ENCODE data around the gene AHSG.

The AHSG gene

GRCh38 chr3:186618318-186618938, 5.6 kb downstream of the AHSG start:
- no peak for DNase-seq (ENCODE audit: low spot score)

GRCh38 chr3:186619787-186620212, 6.9 kb downstream of the AHSG start:
- DNase-seq (ENCODE audit: low spot score): no peak

GRCh38 chr3:186620213-186621092, 7.6 kb downstream of the AHSG start:
- no peak for DNase-seq (ENCODE audit: low spot score)

DNA sequence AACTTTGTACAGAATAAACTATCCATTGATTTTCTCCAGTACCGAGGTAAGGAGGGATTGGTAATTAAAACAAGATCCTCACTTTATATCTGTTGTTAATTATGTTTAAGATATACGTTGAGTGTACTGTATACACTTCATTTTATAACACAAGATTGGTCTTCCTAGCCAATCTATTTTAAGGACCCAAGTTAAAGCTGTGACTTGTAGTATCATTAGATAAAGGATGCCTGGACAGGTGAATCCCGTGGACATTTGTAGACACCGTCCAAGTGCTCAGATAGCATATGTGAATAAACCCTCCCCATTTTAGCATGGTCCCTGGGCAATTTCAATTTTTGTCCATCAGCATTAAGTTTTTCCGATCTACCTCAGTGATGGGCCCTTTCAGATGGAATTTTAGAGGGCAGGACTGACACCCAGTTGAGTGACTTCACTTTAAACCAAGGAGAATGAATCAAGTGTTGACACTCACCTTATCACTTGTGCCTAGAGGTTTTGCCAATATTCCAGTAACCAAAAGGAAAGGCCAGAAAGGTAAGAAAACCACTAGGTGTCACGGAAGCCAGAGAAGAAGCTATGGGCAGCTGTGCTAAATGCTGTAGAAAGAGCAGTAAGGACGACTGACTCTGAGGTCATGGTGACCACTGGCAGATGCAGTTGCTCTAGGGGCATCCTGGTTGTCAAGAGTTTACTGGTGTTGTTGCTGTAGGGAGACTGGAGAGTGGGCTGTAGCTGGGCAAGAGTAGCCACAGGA, 9.2 kb downstream of the AHSG start:
- no peak for DNase-seq (ENCODE audit: low spot score)

DNA sequence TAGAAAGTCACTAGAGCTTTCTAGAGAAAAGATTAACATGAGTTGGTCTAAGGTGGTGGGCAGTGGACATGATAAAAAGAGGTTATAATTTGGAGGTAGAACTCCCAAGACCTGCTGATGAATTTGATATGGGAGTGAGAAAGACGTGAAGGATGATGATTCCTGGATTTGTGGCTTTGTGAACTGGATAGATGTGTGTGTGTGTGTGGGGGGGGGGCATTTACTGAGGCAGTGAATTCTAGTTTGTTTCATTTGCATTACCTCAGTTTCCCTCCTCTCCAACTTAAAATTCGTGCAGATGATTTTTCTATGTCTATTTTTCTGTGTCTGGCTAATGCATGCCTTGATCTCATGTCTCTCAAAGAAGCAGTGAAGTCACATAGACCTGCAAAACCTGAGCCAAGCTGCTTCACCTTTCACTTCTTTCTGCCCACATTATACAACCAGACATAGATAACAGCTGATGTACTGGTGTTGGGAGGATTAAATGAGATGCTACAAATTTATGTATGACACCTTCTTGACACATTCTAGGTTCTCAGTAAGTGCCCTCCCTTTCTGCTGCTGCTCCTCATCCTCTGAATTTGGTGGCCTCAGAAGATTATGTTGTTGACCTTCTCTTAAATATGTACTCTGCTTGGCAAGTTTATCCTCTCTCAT, 9.9 kb downstream of the AHSG start:
- no peak for DNase-seq (ENCODE audit: low spot score)

DNA sequence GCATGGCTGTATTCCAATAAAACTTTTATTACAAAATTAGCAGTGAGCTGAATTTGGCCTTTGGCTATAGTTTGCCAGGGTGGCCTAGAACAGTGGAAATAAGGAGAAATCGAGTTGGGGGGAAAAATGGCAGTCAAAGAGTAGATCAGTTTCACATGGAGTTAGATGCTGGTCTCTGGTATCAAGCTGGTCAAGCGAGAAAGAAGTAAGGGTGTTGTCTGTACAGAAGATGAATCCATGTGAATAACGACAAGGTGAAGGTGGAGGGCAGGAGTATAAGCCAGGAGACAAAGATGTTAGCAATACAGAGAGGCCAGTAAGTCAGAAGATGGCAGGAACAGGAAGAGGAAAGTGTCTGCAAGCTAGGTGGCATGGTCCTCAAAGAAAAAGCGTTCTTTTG, 11.7 kb downstream of the AHSG start:
- DNase-seq (ENCODE audit: low spot score): no peak

DNA sequence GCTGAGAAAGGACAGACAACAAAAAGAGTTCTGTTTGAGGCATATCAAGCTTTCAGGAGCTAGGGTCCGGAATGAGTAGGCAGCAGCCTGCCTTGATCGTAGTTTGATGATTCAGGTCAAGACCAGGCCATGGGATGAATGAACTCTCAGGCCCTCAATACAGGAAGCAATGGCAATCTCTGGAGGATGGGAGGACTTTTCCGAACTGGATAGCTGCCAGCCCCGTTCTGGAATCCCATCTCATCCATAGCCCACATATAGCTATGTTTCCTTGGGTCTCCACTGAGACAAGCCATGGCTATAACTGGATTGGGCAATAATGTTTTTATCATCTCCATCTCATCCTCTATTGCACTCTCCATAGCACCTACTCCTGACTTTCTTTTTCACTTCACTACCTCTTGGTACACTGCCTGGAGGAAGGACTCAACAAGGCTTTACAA, 12.8 kb downstream of the AHSG start:
- DNase-seq (ENCODE audit: low spot score): no peak

DNA sequence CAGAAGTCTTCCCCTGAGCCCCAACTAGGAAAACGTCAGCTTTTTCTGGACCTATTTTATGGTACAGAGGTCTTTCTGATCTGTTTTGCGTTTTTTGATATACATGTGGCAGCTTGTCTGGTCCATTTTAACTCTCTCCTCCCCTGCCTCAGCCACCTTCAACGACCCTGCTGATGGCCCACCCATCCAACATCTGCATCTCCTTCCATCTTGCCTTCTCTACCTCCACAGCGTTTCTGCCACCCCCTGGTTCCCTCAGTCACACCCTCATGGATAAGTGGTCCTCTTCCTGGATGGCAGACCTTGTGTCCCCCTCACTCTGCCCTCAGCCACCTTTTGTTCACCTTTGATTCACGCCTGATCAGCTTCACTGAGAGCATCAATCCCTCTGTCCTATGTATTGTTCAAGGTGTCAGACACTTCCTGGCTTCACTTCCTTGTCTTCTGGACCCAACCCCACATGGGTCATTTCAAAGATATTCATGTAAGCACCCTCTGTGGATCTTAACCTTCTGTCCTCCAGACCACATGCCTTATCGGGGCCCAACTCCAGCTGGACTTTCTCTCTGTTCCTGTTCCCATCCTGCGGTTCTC, 13.5 kb downstream of the AHSG start:
- DNase-seq (ENCODE audit: low spot score): no peak

- DNase-seq (ENCODE audit: low spot score): no peak
Measured at GRCh38 chr3:186627852-186628414, 15.1 kb downstream of the AHSG start.

DNA sequence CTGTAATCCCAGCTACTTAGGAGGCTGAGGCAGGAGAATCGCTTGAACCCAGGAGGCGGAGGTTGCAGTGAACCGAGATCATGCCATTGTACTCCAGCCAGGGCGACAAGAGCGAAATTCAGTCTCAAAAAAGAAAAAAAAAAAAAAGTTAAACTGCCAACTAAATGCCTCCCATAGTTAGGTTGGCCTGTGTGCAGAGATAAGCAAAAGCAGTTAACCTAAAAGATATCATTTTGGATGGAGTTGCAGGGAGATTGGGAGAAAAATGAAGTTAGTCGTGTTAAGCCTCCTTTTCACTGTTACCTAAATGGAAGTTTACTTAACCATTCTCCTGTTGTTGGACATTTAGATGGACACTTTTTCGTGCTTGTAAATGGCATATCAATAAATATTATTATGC, 15.9 kb downstream of the AHSG start:
- no peak for DNase-seq (ENCODE audit: low spot score)

DNA sequence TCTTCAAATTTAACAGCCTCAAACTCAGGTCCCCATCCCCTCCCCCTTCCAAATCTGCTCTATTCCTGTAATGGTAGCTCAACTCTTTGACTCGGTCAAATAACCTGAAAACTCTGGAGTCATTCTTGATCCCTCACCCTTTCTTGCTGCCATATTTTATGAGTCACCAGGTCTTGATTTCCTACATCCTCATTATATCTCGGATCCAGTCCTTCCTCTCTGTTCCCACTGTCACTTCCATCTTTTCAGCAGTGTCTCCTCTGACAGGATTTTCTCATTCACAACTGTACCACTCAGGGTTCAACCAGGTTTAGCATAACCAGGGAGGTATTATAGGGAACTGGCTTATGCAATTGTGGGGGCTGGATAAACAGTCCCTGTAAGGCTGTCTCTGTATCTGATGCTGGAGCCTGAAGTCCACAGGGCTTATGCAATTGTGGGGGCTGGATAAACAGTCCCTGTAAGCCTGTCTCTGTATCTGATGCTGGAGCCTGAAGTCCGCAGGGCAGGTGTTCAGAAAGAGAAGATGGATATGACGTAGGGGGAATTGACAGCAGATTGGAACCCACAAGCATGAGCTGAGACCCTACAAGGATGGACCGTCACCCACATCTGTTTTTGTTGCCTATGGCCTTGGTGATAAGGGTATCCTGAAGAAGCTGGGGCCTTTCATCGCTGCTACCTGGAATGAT, 18.2 kb downstream of the AHSG start:
- DNase-seq (ENCODE audit: low spot score): no peak

- no peak for DNase-seq (ENCODE audit: low spot score)
Measured at GRCh38 chr3:186633481-186633880, 20.6 kb downstream of the AHSG start.

DNA sequence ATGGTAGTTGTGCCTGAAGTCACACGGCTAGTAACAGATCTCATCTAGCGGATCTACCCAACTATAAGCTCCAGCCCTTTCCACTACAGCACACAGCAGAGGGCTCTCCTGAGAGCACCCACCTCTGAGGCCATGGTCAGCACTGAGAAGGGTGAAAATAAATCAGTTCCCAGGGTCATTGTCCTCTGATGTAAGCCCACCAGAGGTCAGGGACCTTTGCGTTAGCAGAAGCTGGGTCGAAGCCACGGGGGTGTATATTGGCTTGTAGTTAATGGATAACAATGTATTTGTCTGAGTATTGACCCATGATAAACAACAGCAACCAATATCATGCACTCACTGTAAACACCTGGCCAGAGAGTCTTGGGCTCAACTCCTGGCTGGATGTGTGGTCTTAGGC, 21.3 kb downstream of the AHSG start:
- peak; percentile 36 for DNase-seq (ENCODE audit: low spot score)

GRCh38 chr3:186635532-186635931, 22.7 kb downstream of the AHSG start:
- DNase-seq (ENCODE audit: low spot score): no peak

- no peak for DNase-seq (ENCODE audit: low spot score)
Measured at GRCh38 chr3:186636536-186636935, 23.7 kb downstream of the AHSG start.

DNA sequence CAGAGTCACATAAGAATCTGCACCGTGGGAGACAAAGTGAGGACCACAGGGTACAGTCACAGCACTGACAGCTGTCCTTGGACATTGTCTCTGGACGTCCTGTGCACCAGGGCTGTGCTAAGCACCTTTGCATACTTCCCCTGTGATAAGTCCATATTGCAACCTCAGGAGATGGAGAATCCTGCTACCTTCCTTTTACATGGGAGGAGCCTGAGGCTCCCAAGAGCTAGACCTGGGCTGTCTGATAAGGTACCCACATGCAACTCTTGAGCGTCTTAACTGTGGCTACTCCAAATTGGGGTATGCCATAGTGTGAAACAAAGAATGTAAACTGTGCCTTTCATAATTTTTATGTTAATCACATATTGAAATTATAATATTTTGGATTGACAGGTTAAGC, 24.8 kb downstream of the AHSG start:
- DNase-seq (ENCODE audit: low spot score): no peak

GRCh38 chr3:186638259-186638658, 25.4 kb downstream of the AHSG start:
- no peak for DNase-seq (ENCODE audit: low spot score)

DNA sequence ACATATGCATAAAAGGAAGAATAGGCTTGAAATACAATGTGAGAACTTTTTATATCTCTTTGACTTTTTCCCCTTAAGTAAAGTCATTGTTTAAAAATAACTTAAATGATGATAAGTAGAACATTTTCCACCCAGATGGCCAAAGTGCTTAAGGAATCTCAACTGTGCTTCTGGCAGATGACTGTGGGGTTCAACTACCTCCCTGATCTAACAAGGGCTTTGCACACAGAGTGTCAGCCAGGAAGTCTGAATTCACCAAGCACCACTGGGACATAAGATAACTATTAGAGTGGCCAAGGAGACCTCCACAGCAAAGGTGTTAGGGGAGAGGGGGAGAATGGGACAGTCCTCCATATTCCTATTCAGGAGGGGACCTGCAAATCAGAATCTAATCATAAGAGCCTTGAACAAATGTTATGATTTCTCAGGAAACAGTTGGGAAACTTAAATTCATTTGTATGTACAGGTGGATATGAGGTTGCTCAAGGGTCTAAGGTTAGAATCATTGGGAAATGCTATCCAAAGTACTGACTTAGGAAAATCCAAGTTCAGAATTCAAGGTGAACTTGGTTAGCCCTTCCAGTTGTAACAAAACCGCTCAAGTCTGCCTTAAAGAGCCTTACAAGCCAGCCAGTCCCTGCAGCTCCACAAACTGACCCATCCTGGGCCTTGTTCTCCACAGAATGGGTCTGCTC, 27.1 kb downstream of the AHSG start, which contains the start of gene FETUB:
FETUB (plus strand) TSS at position 622 of the 695 bp plus-strand sequence; CDS start at position 684, 62 bp downstream.
- no peak for DNase-seq (ENCODE audit: low spot score)

- DNase-seq (ENCODE audit: low spot score): no peak
Measured at GRCh38 chr3:186640473-186640818, 27.6 kb downstream of the AHSG start.

DNA sequence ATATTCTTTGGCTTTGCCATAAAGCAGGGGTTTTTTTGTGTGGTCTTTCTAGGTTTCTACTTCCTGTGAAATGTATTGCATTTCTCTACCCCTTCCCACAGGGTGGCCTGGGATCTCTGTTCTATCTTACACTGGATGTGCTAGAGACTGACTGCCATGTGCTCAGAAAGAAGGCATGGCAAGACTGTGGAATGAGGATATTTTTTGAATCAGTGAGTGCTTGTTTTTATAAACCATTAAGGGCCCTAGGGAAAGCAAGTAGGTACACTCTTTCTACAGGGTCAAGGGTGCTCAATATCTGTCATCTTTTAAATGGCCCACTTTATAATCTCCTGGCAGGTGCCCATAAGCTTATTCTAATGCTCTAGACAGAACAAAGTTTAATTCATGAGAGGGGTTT, 28.1 kb downstream of the AHSG start:
- no peak for DNase-seq (ENCODE audit: low spot score)

Data from HuH-7 (cell line).